SKM-1 treated with dmso at 0.1 percent for 144 hours (cell line): ENCODE results near the gene ALOX15B.

Source experiments
- DNase-seq: peaks from one replicate; lab custom pipeline; 2025; ENCODE audit not compliant: unreplicated experiment; lab: John Stamatoyannopoulos, UW

Gene ALOX15B, protein sequence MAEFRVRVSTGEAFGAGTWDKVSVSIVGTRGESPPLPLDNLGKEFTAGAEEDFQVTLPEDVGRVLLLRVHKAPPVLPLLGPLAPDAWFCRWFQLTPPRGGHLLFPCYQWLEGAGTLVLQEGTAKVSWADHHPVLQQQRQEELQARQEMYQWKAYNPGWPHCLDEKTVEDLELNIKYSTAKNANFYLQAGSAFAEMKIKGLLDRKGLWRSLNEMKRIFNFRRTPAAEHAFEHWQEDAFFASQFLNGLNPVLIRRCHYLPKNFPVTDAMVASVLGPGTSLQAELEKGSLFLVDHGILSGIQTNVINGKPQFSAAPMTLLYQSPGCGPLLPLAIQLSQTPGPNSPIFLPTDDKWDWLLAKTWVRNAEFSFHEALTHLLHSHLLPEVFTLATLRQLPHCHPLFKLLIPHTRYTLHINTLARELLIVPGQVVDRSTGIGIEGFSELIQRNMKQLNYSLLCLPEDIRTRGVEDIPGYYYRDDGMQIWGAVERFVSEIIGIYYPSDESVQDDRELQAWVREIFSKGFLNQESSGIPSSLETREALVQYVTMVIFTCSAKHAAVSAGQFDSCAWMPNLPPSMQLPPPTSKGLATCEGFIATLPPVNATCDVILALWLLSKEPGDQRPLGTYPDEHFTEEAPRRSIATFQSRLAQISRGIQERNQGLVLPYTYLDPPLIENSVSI

DNA sequence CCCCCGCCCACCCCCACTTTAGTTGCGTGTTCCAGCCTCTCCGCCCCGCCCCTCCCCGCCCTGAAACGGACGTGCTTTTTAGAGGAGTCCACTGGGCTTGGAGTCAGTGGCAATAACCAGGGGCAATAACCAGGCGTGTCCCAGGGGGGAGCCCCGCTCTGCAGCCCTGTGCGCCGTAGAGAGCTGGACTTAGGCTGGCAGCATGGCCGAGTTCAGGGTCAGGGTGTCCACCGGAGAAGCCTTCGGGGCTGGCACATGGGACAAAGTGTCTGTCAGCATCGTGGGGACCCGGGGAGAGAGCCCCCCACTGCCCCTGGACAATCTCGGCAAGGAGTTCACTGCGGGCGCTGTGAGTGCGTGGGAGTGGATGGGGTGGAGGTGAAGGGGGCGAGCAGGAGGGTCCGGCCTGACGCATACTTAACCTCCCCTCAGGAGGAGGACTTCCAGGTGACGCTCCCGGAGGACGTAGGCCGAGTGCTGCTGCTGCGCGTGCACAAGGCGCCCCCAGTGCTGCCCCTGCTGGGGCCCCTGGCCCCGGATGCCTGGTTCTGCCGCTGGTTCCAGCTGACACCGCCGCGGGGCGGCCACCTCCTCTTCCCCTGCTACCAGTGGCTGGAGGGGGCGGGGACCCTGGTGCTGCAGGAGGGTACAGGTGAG, at the start of gene ALOX15B:
Gene ALOX15B, plus strand, starts transcription at position 106 of the 657 bp plus-strand sequence. Its CDS starts 97 bp downstream, at position 203.
- DNase-seq = no peak

DNA sequence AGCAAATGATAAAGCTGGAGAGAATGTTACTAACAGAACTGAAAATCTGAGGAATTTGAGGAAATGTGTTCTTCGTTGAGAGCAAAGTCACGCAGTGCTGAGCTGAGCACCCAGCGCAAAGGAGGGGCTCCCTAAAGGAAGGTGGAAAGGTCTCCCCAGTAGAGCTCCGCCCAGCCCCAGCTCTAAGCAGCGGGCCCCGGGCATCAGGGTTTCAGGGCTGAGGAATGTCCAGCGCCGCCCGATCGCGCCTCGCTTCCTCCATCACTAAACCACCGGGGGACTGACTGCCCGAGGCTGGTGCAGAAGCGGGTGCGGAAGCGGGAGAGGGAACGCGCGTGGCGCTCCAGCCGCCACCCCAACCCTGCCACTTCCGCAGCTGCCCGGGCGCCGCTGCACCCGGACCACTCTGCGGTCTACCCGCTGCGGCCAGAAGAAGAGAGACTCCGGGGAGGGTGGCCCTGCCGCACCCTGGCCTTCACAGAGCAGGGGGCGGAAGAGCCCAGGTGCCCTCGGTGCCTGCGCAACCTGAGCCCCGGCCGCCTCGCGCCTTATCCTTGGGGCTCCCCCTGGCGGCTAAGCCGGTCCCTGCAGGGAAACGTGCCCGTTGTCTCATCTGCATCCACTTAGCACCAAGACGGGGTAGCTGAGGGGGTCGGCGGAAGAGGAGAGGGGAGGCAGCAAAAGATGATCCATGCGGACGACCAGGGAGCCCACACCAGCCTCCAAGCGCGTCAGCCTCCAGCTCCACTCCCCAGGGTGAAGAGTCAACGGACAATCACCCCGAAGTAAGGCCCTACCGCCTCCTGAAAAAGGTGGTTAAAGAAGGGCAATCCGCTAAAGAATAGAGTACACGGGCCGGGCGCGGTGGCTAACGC, 48.8 kb upstream of the ALOX15B start:
- DNase-seq = peak; percentile 72

DNA sequence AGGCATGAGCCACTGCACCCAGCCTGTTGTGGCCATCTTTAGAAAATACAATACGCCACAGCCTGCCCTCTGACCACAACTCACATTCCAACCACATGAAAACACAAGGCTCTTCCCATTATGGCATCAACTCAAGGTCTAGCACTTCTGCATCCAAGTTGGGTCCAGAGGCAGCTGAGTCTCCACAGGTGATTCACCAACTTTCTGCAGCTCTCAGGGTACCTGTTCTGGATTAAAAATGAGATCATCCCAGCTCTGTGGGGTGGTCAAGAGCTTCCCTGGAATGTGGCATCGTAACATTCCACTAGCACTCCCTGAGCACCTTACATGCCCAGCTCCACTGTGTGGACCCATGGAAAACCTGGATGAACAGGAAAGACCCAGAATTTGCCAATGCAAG, 46.3 kb upstream of the ALOX15B start:
- DNase-seq = no peak

DNA sequence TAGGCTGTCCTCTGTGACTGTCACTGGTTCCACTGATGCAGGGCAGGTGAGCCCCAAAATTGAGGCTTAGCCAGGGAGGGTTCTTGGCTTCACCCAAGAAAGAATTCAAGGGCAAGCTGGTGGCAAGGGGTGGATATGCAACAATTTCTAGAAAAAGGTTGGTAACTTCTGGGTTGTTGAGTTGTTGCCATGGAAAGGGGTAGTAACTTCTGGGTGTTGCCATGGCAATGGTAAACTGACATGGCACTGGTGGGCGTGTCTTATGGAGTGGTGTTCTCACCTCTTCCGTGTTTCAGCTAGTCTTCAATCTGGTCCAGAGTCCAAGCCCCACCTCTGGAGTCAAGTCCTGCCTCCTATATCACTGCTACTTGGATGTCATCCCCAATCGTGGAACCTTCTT, 45.9 kb upstream of the ALOX15B start:
- no peak for DNase-seq

DNA sequence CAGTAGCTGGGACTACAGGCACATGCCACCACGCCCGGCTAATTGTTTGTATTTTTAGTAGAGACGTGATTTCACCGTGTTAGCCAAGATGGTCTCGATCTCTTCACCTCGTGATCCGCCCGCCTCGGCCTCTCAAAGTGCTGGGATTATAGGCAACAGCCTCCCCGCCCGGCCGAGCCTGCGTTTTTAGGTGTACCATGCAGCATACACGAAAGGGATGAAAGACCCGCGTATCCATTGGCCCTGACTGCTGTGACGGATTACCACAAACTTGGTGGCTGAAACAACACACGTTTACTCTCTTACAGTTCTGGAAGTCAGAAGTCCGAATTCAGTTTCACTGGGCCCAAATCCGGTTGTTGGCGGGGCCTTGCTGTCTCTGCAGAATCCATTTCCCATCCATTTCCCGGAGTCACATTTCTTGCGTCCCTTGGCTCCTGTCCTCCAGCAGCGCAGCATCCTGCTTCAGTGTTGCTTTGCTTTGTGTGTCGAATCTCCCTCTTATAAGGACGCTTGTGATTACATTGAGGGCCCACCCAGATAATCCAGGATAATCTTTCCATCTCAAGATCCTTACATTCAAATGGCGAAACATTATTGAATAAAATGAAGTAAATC, 44.8 kb upstream of the ALOX15B start:
- no peak for DNase-seq

DNA sequence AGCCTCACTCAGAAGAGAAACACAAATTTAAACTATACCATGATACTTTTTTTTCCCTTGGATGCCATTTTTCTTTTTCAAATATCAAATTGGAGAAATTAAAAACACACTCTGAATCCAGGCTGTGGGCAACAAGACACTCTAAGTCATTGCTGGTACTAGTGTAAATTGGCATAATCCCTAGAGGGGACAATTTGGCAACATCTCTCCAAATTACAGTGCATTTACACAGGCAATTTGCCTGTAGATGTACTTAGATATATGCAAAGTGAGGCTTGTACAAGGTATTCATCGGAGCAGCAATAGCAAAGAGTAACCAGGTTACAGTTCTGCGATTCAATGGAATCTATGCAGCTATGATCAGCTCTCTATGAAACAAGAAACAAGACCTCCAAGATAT, 43.1 kb upstream of the ALOX15B start:
- DNase-seq = no peak

DNA sequence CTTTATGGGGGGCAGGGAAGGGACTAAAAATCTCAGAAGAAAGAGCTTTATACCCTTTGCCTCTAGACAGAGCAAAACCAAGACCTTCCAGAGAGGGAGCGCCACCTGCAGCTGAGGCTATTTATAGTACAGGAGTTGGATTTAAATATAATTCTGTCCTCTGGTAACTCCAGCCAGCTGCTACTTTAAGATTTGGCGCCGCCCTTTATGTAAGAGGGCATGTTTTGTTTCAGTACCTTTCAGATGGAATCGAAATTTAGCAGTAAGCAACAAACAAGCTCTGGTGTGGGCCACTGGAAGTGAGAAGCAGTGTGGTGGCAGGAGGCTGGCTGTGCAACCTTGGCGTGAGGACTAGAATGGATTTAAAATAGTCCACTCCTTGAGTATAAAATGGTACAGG, 41.7 kb upstream of the ALOX15B start:
- DNase-seq = no peak

DNA sequence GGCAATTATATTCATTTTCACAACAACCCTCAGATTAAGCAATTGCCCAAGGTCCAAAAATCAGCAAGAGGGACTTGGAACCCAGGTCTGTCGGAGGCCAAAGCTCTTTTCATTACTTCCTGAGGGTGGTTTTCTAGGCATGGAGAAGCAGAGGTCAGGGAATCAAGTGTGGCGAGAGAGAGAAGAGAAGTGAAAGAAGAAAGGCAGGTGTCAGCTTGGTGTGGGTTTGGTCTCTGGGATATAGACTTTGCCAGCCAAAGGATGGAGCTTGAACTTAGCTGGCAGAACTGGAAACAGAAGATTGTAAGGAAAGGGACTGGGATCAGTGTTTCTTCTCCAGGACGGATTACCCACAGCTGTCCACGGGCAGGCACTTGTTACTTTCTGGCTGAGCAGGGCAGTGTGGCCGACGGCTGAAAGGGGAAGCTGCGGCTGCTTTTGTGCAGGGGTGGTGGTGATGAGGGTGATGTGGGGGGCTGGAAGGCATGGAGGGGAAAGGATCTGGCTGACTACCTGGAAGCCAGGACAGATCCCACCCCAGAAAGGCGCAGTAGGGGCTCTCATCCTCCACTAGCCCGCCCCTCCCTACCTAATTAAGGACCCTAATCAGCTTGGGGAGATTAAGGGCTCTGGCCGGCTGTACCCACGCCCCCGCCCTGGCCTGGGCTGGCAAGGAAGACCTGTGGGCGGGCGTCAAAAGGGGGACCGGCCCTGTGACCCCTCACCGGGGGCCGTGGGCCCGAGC, 36.7 kb upstream of the ALOX15B start, which contains the start of gene GUCY2D:
Gene GUCY2D, plus strand, starts transcription at position 640 of the 745 bp plus-strand sequence. CDS start 433 bp downstream, outside the sequence.
- DNase-seq = peak; percentile 11

DNA sequence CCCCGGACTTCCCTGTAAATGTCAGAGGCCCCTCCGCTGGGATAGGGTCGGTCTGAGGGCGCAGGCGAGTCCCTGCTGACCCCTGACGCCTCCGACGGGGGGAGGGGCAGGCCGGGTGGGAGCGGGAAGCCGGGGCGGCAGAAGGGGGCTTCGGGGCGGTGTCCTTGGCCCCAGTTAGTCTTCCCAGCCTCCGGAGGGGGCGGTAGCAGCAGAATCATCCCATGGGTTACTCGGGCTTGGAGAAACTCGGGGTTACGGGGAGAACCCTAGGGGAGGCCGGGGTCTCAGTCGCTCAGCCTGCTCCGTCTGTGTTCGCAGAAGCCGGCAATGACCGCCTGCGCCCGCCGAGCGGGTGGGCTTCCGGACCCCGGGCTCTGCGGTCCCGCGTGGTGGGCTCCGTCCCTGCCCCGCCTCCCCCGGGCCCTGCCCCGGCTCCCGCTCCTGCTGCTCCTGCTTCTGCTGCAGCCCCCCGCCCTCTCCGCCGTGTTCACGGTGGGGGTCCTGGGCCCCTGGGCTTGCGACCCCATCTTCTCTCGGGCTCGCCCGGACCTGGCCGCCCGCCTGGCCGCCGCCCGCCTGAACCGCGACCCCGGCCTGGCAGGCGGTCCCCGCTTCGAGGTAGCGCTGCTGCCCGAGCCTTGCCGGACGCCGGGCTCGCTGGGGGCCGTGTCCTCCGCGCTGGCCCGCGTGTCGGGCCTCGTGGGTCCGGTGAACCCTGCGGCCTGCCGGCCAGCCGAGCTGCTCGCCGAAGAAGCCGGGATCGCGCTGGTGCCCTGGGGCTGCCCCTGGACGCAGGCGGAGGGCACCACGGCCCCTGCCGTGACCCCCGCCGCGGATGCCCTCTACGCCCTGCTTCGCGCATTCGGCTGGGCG, 35.9 kb upstream of the ALOX15B start:
- DNase-seq = no peak

DNA sequence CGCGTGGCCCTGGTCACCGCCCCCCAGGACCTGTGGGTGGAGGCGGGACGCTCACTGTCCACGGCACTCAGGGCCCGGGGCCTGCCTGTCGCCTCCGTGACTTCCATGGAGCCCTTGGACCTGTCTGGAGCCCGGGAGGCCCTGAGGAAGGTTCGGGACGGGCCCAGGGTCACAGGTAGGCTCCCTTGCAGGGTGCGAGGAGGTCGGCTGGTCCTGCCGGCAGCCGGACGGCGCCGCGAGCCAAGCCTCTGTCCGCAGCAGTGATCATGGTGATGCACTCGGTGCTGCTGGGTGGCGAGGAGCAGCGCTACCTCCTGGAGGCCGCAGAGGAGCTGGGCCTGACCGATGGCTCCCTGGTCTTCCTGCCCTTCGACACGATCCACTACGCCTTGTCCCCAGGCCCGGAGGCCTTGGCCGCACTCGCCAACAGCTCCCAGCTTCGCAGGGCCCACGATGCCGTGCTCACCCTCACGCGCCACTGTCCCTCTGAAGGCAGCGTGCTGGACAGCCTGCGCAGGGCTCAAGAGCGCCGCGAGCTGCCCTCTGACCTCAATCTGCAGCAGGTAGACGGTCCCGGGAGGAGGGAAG, 35.2 kb upstream of the ALOX15B start:
- DNase-seq = no peak

DNA sequence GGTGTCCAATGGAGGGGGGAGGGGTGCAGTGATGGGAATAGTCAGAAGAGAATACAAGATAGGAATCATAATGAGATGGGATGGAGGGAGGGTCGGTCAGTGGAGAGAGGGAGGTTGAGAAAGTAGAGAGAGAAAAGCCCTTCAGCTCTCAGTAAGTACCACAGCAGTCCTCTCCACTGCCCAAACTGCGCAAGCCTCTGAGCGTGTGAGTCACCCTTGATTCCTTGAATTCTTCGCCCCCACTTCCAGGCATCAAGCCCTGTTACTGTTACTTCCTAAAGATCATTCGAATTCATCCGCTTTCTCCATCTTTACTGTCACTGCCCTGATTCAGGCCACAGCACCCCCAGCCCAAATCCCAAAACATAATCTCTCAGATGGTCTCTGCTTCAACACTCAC, 34.0 kb upstream of the ALOX15B start:
- no peak for DNase-seq

DNA sequence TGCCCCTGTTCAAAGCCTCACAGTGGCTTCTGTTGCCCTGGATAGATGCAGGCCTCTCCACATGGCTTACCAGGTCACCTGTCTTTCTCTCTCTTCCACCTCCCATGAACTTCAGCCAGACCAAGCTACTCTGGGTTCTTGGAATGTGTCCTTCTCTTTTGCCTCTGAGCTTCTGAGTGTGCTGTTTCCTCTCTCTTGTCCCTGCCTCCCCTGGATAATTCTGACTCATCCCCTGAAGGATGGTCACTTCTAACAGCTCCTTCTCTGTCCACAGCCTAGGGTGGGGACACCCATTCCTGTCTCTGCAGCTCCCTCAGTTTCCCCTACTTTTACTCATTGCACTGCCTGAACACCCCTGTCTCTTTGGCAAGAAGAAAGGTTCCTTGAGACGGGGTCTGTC, 33.5 kb upstream of the ALOX15B start:
- DNase-seq = no peak

DNA sequence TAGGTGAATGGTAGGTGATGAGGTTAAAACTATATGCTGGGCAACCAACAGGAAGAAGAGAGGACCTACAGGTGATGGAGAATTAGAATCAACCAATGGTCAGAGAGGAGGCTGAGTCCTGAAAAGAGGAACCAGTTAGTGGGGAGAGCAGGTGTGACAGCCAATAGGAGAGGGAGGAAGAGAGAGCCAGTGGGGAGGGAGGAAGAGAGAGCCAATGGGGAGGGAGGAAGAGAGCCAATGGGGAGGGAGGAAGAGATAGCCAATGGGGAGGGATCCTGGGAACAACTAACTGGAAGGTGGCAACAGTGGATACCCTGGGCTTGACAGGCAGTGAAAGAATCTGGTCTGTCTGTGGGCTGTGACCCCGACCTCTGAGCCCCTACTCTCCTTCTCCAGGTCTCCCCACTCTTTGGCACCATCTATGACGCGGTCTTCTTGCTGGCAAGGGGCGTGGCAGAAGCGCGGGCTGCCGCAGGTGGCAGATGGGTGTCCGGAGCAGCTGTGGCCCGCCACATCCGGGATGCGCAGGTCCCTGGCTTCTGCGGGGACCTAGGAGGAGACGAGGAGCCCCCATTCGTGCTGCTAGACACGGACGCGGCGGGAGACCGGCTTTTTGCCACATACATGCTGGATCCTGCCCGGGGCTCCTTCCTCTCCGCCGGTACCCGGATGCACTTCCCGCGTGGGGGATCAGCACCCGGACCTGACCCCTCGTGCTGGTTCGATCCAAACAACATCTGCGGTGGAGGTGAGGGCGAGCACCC, 32.7 kb upstream of the ALOX15B start:
- DNase-seq = no peak

DNA sequence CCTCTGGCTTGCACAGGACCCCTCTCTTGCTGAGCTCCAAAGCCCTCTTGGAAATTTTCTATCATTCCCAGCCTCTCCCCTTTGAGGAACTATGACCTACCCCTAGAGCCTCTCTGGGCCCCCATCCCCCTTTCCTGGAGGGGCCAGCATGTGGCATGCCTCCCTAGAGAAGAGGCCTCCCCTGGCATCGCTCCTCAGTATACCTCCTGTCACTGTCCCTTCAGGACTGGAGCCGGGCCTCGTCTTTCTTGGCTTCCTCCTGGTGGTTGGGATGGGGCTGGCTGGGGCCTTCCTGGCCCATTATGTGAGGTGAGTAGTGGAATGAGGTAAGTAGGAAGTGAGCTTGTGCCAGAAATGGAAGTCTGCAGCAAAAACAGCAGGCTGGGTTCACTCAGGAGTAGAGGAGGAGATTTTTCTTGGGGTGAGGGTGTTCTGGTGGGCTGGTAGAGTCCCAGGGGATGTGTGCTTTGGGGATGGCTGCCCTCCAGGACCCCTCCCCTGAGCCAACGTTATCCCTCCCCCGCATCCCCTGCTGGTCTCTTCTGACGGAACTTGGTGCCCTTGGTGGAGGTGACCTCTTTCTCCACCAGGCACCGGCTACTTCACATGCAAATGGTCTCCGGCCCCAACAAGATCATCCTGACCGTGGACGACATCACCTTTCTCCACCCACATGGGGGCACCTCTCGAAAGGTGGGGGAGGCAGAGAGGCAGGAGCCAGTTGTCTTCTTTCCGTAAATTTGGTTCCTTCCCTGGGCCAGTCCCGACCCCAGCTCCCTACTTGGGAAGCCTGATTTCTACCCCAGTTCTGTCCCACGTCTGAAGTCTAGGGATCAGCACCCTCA, 31.8 kb upstream of the ALOX15B start:
- no peak for DNase-seq

DNA sequence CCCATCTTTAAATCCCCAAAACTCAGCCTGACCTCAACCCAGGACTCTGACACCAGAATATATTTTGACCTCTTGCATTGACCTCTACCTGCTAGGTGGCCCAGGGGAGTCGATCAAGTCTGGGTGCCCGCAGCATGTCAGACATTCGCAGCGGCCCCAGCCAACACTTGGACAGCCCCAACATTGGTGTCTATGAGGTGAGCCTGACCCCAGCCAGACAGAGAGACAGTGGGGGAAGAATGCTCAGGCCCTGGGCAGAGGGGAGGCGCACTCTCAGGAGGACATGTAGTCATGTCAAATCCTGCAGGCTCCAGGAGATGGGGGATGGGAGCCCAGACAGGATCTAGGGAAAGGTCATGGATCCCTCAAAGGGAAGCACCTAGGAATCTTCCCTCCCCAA, 31.0 kb upstream of the ALOX15B start:
- no peak for DNase-seq

DNA sequence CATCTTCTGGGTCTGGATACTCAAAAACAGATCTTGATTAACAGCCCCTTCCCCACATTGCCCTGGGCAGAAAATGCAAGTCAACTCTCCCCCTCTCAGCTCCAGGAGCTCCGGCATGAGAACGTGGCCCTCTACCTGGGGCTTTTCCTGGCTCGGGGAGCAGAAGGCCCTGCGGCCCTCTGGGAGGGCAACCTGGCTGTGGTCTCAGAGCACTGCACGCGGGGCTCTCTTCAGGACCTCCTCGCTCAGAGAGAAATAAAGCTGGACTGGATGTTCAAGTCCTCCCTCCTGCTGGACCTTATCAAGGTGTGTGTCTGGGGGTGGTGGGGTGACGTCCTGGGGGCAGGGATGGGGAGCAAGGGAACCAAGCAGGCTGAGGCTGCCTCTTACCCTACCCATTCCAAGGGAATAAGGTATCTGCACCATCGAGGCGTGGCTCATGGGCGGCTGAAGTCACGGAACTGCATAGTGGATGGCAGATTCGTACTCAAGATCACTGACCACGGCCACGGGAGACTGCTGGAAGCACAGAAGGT, 26.7 kb upstream of the ALOX15B start:
- no peak for DNase-seq
